Activated CD4-positive, alpha-beta T cell treated with anti-CD3 and anti-CD28 coated beads, Interleukin-2, amount 50 U/mL, for 16 hours (primary cell): Measurements from ENCODE around the gene CIDEA.

ENCODE experiments used
- DNase-seq: peaks from one replicate; pipeline ENCODE4 v3.0.0-alpha.2; 2020

CIDEA gene

DNA sequence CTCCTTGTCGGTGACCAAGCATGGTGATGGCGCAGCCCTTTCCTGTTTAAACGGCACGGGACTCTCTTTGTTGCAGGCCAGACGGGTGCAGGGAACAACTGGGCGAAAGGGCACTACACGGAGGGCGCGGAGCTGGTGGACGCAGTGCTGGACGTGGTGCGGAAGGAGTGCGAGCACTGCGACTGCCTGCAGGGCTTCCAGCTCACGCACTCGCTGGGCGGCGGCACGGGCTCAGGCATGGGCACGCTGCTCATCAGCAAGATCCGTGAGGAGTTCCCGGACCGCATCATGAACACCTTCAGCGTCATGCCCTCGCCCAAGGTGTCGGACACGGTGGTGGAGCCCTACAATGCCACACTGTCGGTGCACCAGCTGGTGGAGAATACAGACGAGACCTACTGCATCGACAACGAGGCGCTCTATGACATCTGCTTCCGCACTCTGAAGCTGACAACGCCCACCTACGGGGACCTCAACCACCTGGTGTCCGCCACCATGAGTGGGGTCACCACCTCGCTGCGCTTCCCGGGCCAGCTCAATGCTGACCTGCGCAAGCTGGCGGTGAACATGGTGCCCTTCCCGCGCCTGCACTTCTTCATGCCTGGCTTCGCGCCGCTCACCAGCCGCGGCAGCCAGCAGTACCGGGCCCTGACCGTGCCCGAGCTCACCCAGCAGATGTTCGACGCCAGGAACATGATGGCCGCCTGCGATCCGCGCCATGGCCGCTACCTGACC lies 71.0 kb downstream of the CIDEA start:
- DNase-seq, result no peak

DNA sequence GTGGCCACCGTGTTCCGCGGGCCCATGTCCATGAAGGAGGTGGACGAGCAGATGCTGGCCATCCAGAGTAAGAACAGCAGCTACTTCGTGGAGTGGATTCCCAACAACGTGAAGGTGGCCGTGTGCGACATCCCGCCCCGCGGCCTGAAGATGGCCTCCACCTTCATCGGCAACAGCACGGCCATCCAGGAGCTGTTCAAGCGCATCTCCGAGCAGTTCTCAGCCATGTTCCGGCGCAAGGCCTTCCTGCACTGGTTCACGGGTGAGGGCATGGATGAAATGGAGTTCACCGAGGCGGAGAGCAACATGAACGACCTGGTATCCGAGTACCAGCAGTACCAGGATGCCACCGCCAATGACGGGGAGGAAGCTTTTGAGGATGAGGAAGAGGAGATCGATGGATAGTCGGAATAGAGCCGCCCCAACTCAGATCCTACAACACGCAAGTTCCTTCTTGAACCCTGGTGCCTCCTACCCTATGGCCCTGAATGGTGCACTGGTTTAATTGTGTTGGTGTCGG lies 71.6 kb downstream of the CIDEA start:
- no peak for DNase-seq

DNA sequence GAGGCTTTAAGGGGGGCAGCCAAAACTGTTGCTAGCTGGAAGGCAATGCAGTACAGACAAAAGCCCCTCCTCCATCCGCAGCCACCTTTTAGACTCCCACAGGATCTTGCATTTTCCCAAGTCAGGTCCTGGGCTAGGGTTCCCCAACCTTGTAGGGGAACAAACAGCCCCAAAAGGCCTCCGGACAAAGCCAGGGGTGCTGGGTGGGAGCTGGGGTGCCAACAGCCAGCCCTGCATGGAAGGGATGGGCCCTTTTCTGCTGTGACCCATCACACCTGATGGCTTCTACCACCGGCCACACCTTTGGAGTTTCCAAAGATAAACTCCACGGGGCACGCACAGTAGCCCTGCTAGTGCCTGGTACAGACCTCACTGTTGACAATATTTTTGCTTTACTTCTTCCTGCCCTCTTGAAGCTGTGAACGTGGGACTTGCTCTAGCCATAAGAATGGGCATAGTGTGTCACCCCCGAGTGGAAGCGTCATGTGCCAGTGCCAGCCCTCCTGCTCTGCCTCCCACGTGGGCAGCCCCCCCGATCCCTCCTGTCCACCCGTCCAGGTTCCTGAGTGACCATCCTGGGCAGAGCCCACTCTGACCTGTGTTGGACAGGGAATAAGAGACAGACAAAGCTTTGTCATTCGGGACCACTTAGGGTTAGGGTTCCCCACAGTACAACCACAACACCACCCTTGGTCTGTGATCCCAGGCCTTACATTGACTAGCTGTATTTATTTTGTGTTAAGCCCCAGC lies 72.7 kb downstream of the CIDEA start:
- no peak for DNase-seq
